ENCODE data around the gene SEC14L5.
"Not testable (repeated sequence)": the region's sequence is repeated elsewhere in the genome, so short reads cannot be mapped to it uniquely, and the experiment has no call there.

The SEC14L5 gene

GRCh38 chr16:4954714-4955113 lies 3.4 kb upstream of the SEC14L5 start:
- DNase-seq = no peak

- DNase-seq = no peak
Measured at GRCh38 chr16:4957420-4957719, 760 bp upstream of the SEC14L5 start.

DNA sequence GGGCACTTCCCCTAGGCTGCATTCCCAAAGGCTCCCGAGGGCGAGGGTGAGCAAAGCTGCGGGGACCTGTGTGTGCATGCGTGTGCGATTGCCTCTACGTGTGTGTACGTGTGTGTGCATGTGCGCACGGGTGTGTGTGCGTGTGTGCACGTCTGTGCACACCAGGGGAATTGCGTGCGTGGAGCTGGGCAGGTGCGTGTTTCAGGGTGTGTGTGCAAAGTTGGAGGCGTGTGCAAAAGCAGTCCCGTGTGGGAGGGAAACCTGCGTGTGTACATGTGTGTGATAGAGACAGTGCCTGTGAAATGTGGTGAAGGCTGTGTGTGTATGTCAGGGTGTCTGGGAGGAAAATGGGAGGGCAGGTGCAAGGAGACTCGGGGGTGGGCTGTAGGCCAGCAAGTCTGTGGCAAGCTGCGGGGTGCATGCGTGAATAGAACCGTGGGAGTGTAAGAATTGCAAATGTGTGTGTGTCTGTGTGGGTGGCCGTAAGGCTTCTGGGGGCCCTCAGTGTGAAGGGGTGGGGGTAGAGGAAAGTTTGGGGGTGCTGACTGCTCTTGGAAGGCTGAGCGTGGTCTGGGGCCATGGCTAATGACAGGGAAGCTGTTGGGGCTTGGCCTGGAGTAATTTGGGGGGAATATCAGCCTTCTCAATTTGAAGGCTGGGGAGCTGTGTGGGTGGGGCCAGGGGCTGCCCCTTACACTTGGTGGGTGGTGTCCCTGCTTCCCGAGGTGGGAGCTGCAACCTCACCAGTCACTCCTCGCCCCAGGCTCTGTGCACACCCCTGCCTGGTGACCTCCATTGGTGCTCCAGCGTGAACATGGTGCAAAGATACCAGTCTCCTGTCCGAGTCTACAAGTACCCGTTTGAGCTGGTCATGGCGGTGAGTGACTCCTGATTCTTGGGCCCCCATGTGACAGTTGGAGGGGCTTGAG lies 644 bp downstream of the SEC14L5 start:
- DNase-seq = no peak

- no peak for DNase-seq
Measured at GRCh38 chr16:4960579-4960978, 2.4 kb downstream of the SEC14L5 start.

DNA sequence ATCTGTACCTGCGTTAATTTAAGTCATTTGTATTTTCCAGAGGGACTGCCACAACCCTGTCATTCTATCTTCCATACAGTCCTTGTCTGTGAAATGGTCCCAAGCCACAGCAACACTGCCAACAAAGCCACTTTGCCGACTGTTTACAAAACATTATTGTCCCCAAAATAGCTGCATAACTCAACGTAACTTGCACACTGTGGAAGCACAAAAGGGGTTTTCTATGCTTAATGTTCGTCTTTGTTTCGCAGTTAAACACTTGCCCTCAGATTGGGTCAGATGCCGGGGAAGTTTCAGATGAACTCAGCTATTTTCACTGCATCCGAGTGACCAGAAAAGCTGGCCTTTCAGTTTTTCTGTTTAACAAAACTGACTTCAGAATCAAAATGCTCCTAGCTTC lies 4.6 kb downstream of the SEC14L5 start:
- DNase-seq = no peak

DNA sequence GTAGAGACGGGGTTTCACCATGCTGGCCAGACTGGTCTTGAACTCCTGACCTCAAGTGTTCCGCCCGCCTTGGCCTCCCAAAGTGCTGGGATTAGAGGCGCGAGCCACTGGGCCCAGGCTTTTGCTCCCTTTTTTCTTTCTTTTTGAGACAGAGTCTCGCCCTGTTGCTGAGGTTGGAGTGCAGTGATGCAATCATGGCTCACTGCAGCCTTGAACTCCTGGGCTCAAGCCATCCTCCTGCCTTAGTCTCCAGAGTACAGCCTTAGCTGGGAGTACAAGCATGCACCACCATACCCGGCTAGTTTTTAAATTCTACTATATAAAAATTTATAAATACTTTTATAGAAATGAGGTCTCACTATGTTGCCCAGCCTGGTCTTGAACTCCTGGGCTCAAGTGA lies 5.4 kb downstream of the SEC14L5 start:
- not testable (repeated sequence) for DNase-seq

DNA sequence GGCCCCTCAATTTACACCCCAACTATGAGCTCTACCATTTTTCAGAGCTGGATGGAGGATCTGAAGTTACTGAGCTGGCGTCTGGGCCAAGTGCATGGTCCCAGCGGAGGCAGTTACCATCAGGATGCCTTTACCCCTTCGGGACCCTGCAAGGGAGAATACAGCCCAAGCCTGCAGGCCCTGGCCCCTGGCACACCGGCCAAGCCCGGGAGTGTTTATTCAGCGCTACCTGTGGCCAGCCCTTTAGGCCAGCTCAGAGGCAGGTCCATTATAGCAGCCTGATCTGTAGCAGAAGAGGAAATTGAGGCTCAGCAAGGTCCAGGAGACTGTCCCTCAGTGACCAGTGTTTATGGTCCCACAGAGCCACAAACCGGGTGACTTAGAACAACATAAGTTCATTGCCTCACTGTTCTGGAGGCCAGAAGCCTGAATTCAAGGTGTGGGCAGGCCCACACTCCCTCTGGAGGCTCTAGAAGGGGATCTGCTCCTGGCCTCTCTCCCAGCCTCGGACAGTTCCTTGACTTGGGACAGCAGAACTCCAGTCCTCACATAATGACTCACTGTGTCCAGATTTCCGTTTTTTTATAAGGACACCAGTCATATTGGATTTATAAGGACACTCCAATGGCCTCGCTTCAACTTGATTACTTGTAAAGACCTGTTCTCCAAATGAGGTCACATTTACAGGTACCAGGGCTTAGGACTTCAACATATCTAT lies 8.8 kb downstream of the SEC14L5 start:
- DNase-seq = no peak

GRCh38 chr16:4968278-4968677 lies 10.1 kb downstream of the SEC14L5 start:
- DNase-seq = not testable (repeated sequence)

DNA sequence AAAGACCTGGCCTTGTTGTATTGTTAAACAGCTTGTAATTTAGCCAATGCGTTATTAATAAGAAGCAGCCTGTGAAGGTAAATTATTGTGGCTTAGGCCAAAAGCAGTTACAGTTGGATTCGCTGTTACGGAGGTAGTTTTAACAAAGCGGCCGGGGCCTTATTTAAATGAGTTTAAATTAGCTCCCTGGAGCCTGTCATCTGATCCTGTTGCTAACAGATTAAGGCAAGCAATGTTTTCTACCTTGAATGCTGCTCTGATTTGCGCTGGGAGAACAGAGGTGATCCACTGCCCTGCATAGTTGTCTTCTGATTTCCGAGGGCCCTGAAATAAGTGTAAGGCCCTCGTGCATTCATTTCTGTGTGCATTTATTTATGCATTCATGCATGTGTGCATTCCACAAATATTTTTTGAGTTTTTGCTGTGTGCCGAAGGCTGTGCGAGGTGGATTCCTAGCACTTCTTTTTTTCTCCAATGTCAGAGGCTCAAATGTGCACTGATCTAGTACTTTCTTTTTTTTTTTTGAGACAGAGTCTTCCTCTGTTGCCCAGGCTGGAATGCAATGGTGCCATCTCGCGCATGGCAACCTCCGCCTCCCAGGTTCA lies 10.9 kb downstream of the SEC14L5 start:
- no peak for DNase-seq

DNA sequence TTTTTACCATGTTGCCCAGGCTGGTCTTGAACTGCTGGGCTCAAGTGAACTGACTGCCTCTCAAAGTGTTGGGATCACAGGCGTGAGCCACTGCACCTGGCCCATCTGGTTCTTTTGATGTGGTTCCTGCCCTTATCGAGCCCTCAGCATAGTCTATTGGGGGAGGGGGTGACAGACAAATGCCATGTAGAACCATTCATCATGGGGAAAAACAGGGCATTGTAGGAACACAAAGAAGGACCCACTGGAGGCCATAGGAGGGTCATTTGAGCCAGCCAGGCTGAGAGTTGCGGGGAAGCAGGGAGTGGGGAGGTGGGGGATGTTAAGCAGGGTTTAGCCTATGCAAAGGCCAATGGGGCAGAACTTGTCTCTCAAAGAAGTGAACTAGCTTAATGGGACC lies 11.9 kb downstream of the SEC14L5 start:
- DNase-seq = no peak

- no peak for DNase-seq
Measured at GRCh38 chr16:4972938-4973587, 14.9 kb downstream of the SEC14L5 start.

GRCh38 chr16:4976079-4976478 lies 17.9 kb downstream of the SEC14L5 start:
- no peak for DNase-seq

DNA sequence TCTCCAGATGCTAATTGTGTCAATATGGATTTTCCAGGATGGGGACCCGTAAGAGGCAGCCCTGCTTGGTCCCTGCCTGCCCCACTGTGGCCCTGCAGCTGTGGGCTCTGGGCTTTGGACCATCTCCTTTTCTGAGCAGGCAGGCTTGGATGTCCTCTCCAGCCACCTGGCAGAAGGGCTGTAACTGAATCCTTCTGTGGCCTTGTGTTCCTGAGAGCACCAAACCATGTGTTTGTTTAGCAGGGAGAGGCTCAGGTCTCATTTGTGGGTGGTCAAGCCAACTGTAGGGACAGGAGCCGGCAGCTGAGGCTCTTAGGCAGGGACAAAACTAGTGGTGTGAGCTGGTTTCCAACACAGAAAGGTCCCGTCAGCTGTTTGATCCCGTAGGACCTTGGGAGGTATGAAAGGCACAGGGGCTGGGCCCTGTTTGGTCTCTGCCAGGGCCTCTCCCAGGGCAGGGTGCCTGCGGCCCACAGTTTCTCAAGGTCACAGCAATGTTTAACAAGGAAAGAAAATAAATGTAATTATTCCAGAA lies 18.5 kb downstream of the SEC14L5 start:
- DNase-seq = no peak

DNA sequence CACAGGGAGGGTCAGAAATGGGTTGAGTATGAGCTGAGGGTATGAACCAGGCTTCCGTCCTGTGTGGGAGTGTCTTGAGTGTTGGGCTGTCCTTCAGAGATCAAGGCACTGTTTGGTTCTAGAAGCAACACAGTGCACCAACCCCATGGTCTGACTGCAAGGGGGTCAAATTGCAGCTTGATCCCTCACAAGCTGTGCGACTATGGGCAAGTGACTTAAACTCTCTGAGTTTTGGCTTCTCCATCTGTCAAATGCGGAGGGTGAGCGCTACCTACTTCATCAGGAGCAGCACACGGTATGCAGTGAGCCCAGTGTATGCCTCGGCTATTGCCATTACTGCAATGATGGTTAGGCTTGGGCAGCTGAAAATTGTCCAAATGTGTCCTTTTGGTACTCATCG lies 21.0 kb downstream of the SEC14L5 start:
- DNase-seq = no peak

DNA sequence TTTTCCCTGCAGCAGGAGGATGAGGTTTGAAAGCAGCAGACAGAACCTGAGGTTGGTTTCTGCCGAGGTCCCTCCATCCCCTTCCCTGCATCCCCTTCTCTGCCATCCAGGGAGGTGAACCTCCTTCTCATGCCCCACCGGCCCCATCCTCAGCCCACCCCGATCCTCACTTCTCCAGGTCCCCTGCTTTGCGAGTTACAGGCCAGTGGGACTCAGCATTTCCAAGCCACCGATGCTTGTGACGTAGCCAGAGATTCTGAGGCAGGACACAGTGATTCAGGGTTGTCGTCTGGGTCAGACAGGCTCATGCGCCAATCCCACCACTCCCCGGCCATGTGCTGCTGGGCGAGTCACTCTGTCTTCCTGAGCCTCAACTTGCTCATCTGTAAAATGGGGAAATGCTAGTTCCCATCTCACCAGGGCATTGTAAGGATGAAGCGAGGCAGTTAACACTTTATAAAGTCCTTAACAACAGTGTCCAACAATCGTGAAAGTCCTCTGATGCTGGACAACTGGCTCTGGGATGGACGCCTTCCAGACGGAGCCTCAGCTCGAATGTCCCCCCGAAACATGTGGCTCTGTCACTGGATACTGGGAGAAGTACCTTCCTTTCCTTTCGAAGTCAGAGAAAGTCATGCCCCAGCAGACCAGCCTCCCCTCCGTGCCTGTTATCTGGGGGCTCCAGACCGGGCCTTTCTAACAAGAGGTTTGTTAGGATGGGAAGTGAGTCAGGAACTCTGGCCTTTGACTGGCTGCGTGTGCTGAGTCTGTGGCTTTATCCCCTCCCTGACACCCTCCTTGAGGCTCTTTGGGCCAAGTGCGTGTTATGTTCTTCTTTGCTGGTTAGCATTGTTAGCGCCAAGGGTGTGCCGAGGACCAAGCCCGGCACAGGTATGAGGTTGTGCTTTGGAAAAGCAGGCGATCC lies 21.9 kb downstream of the SEC14L5 start:
- no peak for DNase-seq

- DNase-seq = no peak
Measured at GRCh38 chr16:4980691-4981090, 22.6 kb downstream of the SEC14L5 start.

- no peak for DNase-seq
Measured at GRCh38 chr16:4981473-4981872, 23.3 kb downstream of the SEC14L5 start.

- no peak for DNase-seq
Measured at GRCh38 chr16:4982056-4982867, 24.1 kb downstream of the SEC14L5 start.

- no peak for DNase-seq
Measured at GRCh38 chr16:4984174-4984990, 26.3 kb downstream of the SEC14L5 start.

- DNase-seq = no peak
Measured at GRCh38 chr16:4987250-4987579, 29.1 kb downstream of the SEC14L5 start.
